ENCODE results near the gene ZYX. TPM values are rescaled to one million over a fixed set of nuclear protein-coding genes. Genes with fewer than 3 reads are reported as not detected.

The ZYX gene
- total RNA-seq, 1 experiment from 2014 or later: 145 TPM

DNA sequence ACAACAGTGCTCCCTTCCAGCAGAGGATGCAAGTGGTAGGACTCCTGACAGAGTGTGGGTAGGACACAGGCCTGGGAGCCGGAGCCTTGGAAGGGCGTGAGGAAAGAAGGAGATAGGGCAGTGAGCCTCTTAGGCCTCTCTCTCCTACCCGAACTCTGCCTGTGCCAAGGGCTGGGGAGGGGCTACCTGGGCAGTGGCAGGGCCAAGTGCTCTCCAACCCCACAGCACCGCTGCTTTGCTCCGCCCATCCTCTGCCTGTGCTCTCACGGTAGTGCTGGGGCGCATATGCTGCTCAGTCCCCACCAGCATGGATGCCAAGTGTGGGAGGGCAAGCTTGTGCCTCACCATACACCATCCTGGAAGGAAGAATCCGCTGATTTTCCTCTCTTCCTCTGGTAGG is 26.2 kb upstream of the ZYX start:
- CTCF ChIA-PET: no interaction called here
- Histone ChIP-seq H3F3A (ENCODE audit: insufficient read depth, low read depth) (no peaks in the 10 kb centered on the region), H3K79me2 (ENCODE audit: low read depth) (no peaks in the 10 kb centered on the region), H3K36me3 (ENCODE audit: low read depth) (no peaks in the 10 kb centered on the region), H3K4me2 (no peak overlapping the region), H4K20me1 (ENCODE audit: insufficient read depth) (no peaks in the 10 kb centered on the region), H3K27me3 (ENCODE audit: insufficient read depth, low read depth) (peaks cover 40% of the 10 kb centered on the region), H3K4me1 (replicated peaks; ENCODE audit: insufficient read depth) (no peaks in the 10 kb centered on the region), H3K27ac (no peak overlapping the region), H2AFZ (no peak overlapping the region), H3K9me2 (ENCODE audit: insufficient read depth) (no peaks in the 10 kb centered on the region), H3K4me3 (no peak overlapping the region), H3K9me3 (ENCODE audit: insufficient read depth, low read depth) (no peaks in the 10 kb centered on the region)
- DNase-seq: no peak
- intact Hi-C loops (cut with micrococcal nuclease; ENCODE audit: unreplicated experiment): no loop called here
- TF ChIP-seq, protein P1, sequence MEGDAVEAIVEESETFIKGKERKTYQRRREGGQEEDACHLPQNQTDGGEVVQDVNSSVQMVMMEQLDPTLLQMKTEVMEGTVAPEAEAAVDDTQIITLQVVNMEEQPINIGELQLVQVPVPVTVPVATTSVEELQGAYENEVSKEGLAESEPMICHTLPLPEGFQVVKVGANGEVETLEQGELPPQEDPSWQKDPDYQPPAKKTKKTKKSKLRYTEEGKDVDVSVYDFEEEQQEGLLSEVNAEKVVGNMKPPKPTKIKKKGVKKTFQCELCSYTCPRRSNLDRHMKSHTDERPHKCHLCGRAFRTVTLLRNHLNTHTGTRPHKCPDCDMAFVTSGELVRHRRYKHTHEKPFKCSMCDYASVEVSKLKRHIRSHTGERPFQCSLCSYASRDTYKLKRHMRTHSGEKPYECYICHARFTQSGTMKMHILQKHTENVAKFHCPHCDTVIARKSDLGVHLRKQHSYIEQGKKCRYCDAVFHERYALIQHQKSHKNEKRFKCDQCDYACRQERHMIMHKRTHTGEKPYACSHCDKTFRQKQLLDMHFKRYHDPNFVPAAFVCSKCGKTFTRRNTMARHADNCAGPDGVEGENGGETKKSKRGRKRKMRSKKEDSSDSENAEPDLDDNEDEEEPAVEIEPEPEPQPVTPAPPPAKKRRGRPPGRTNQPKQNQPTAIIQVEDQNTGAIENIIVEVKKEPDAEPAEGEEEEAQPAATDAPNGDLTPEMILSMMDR (conservative IDR thresholded peaks at IDR 0.05): no peak
- TF ChIP-seq EZH2 (IDR thresholded peaks at IDR 0.05; ENCODE audit: low read depth): no peak
- POLR2A ChIA-PET (ENCODE audit: unreplicated experiment): no interaction called here
- BruUV-seq (replicated peaks): no TSS peak

DNA sequence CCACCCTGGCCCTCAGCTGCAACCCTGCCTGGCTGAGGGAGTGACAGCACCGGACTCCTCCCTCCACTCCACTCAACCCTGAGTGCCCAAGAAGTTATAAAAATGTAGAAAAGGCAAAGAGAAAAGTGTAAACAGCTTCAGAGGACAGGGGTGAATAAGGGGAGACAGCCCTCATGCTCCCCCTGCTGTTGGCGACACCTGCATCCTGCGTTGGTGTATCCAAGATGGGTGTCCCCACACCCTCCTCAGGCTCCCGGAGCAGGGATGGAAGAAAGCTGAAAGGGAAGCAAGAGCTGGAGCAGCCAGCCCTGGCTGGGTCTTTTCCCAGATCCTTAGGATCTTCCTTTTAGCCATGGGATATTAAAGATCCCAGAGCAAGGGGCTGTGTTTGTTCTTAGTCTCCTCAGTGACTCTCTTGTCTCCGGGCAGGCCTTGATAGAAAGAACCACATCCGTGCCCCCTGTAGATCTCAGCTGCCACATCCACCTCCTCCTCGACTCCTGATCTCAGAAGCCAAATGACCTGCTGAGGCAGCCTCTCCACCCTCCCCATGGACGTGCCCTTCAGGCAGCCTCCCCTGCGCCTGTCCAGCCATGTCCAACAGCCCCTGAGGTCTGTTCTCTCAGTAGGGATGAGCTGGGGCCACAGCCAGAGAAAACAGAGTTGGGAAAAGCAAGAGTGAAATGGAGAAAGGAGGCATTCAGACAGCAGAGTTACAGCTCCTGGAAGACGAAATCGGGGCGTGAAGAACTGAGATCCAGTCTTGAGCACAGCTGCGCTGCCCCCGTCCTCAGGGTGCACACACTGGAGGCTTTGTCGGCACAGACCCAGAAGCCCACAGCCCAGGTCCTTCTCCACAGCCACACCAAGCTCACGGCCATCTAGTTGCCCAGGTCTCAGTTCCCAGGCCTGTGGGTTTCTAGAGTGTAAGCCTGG is 25.4 kb upstream of the ZYX start:
- intact Hi-C loops (cut with micrococcal nuclease; ENCODE audit: unreplicated experiment): no loop called here
- POLR2A ChIA-PET (ENCODE audit: unreplicated experiment): no interaction called here

DNA sequence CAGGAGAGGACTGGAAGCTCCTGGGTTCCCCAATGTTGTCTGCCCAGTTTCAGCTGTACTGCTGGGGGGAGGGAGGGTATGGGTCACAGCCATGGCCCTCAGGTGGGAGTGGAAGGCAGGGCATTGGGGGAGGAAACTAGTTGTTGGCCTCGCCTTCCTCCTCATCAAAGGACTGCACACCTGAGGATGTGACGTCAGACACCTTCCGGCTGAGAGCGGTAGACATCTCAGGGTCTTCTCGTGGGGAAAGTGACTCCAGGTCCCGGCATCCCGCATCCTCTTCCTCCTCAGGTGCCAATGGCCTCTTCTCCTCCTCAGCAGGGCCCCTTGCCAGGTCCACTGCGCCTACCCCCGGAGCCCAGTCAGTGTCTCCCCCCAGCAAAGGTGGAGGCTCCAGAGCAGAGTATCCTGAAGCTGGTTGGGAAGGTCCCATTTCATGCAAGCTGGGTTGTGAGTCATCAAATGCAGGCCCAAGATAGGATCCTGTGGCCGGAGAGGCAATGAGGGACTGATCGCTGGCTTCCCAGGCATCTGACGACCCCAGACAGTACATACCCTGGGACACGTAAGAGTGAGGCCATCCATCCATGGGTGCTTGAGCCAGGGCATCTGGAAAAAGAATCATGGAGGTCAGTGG is 24.6 kb upstream of the ZYX start:
- intact Hi-C loops (cut with micrococcal nuclease; ENCODE audit: unreplicated experiment): no loop called here
- TF ChIP-seq, protein P1 (conservative IDR thresholded peaks at IDR 0.05): no peak
- TF ChIP-seq EZH2 (IDR thresholded peaks at IDR 0.05; ENCODE audit: low read depth): no peak
- Histone ChIP-seq H3K4me1 (replicated peaks; ENCODE audit: insufficient read depth) (peaks cover 6% of the 10 kb centered on the region; the same call in 1 of the 2 replicates), H3K79me2 (ENCODE audit: low read depth) (no peaks in the 10 kb centered on the region), H3F3A (ENCODE audit: insufficient read depth, low read depth) (no peaks in the 10 kb centered on the region), H3K4me2 (no peak overlapping the region), H3K27me3 (ENCODE audit: insufficient read depth, low read depth) (peaks cover 52% of the 10 kb centered on the region), H3K9me2 (ENCODE audit: insufficient read depth) (no peaks in the 10 kb centered on the region), H2AFZ (no peak overlapping the region), H3K4me3 (no peak overlapping the region), H3K9me3 (ENCODE audit: insufficient read depth, low read depth) (no peaks in the 10 kb centered on the region), H4K20me1 (ENCODE audit: insufficient read depth) (no peaks in the 10 kb centered on the region), H3K36me3 (ENCODE audit: low read depth) (no peaks in the 10 kb centered on the region), H3K27ac (no peak overlapping the region)
- BruUV-seq (replicated peaks): no TSS peak
- no peak for DNase-seq
- ChIA-PET POLR2A (ENCODE audit: unreplicated experiment) (no interaction called here), CTCF (interaction anchor here (0.6 kb wide), 1 partner anchor 13 kb away, joined by 6 read pairs; no protein-coding TSS in a partner anchor)

More for the DNA sequence above, 25.4 kb upstream of the ZYX start:
- Histone ChIP-seq H4K20me1 (ENCODE audit: insufficient read depth) (no peaks in the 10 kb centered on the region), H3K9me3 (ENCODE audit: insufficient read depth, low read depth) (no peaks in the 10 kb centered on the region), H3K27ac (no peak overlapping the region), H3K4me1 (replicated peaks; ENCODE audit: insufficient read depth) (no peaks in the 10 kb centered on the region), H3K4me3 (no peak overlapping the region), H3K9me2 (ENCODE audit: insufficient read depth) (no peaks in the 10 kb centered on the region), H3F3A (ENCODE audit: insufficient read depth, low read depth) (no peaks in the 10 kb centered on the region), H3K4me2 (no peak overlapping the region), H3K36me3 (ENCODE audit: low read depth) (no peaks in the 10 kb centered on the region), H3K79me2 (ENCODE audit: low read depth) (no peaks in the 10 kb centered on the region), H2AFZ (no peak overlapping the region), H3K27me3 (ENCODE audit: insufficient read depth, low read depth) (peaks cover 48% of the 10 kb centered on the region)
- DNase-seq: no peak
- BruUV-seq (replicated peaks): no TSS peak
- TF ChIP-seq, protein P1 (conservative IDR thresholded peaks at IDR 0.05): no peak
- TF ChIP-seq EZH2 (IDR thresholded peaks at IDR 0.05; ENCODE audit: low read depth): no peak
- CTCF ChIA-PET: interaction anchor here (0.6 kb wide), 1 partner anchor 14 kb away, joined by 6 read pairs; no protein-coding TSS in a partner anchor
